ENCODE results near the gene DUSP2.
"Not testable (repeated sequence)": the region's sequence is repeated elsewhere in the genome, so short reads cannot be mapped to it uniquely, and the experiment has no call there.

DUSP2 gene

GRCh38 chr2:96146881-96147592 is 1.8 kb upstream of the DUSP2 start:
- no peak for DNase-seq (ENCODE audit: low spot score)

GRCh38 chr2:96146153-96146880 is 1.1 kb upstream of the DUSP2 start:
- DNase-seq (ENCODE audit: low spot score) = no peak

GRCh38 chr2:96145848-96146152 is 560 bp upstream of the DUSP2 start:
- no peak for DNase-seq (ENCODE audit: low spot score)

- no peak for DNase-seq (ENCODE audit: low spot score)
Observed at GRCh38 chr2:96144481-96145035, 682 bp downstream of the DUSP2 start.

DNA sequence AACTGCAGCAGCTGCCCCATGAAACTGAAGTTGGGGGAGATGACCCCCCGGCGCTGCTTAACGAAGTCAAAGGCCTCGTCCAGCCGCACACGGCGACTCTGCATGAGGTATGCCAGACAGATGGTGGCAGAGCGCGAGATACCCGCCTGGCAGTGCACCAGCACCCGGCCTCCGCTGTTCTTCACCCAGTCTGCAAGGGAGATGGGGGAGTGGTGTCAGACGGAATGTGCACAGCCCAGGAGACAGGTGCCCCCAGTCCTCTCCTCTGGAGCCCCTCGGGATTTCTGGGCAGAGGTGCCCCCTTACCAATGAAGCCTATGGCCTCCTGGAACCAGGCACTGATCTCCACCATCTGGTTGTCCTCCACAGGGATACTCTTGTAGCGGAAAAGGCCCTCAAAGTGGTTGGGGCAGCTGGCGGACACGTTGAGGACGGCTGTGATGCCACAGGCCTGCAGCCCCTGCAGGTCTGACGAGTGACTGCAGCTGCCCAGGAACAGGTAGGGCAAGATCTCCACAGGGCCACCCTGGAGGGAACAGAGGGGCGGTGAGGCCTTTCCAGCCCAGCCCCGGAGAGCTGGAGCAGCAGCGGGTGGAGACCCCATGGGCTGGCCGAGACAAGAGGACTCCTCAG is 1.3 kb downstream of the DUSP2 start:
- DNase-seq (ENCODE audit: low spot score) = no peak

DNA sequence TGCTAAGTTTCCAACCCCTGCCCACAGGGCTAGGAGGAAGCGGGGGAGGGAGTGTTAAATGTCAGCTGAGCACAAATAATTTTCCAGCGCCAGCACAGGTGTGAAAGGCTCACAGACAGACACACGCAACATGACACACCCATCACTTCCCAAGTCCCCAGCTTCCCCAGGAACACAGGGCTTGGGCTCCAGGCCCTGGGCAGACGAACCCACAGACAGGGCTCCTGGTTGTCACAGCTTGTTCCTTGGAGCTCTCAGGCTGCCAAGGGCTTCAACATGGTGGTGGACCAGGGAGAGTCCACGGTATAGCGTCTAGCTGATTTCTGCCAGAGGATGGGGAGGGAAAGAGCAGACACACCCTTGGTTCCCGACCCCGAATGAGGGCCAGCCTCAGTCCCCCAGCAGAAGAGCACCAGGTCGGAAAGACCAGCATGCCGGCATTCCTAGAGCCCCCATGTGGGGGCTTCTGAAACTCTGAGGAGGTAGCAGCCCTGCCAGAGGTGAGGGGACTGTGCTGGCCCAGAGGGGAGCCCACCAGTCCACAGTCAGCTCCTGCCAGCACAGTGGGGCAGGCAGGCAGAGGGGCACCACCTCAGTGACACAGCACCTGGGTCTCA is 1.9 kb downstream of the DUSP2 start:
- no peak for DNase-seq (ENCODE audit: low spot score)

GRCh38 chr2:96142217-96143113 is 2.8 kb downstream of the DUSP2 start:
- no peak for DNase-seq (ENCODE audit: low spot score)

DNA sequence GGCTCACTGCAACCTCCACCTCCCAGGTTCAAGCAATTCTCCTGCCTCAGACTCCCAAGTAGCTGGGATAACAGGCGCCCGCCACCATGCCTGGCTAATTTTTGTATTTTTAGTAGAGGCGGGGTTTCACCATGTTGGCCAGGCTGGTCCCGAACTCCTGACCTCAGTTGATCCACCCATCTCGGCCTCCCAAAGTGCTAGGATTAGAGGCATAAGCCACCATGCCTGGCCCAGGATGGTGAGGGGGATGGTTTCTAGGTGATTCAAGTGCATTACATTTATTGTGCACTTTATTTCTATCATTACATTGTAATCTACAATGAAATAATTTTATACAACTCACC is 3.6 kb downstream of the DUSP2 start:
- not testable (repeated sequence) for DNase-seq (ENCODE audit: low spot score)

DNA sequence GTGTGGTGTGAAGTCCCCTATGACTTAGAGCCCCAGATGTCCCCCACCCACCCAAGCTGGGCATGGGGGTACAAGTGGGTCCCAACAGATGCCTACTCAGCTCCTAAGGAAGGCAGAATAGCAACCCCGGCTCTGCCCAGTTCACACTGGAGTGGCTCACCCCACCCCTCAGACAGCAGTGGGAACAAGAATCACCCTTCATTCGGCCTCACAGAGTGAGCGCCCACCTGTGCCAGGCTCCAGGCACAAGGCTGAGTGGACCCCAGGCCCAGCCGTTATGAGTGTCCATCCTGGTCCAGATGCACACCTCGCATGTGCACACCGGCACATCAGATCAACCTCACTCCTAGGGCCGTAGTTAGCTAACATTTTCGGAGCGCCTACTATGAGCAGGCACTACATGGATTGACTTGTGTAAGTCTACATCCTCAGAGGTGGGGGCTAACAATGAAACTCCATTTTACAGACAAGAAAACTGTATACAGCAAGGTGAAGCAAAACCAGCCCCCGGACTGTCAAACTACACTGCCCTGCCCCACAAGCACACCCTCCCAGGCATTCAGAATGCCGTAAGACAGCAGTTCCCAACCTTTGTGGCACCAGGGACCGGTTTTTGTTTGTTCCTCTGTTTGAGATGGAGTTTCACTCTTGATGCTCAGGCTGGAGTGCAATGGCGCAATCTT is 4.2 kb downstream of the DUSP2 start:
- DNase-seq (ENCODE audit: low spot score) = no peak

DNA sequence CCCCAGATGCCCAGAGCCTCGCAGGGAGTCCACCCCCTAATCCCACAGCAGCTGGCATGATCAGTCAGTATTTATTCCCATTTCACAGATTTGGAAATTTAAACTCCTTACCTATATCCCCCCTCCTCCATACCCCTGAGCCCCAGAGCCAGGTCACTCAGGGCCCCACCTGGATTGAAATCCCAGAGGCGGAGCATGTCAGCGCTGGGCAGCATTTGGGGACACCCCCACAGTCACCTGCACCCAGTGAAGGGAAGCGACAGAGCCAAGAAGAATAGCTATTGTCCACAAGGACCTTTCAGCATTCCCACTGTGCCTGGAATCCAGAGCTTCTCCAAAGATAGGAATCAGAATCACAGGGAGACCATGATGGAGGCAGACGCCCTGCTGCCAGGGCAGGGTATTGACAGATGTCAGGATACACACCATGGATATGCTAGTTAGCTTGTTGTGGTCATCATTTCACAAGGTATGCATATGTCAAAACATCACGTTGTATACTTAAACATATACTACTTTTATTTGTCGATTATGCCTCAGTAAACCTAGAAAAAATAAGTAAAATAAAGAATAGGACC is 6.0 kb downstream of the DUSP2 start:
- no peak for DNase-seq (ENCODE audit: low spot score)

GRCh38 chr2:96138179-96139145 is 6.8 kb downstream of the DUSP2 start, which contains the start of gene ASTL:
TSS of gene ASTL (minus strand) at chr2:96138502. CDS start at chr2:96138436, 66 bp downstream.
- DNase-seq (ENCODE audit: low spot score) = peak; percentile 47

DNA sequence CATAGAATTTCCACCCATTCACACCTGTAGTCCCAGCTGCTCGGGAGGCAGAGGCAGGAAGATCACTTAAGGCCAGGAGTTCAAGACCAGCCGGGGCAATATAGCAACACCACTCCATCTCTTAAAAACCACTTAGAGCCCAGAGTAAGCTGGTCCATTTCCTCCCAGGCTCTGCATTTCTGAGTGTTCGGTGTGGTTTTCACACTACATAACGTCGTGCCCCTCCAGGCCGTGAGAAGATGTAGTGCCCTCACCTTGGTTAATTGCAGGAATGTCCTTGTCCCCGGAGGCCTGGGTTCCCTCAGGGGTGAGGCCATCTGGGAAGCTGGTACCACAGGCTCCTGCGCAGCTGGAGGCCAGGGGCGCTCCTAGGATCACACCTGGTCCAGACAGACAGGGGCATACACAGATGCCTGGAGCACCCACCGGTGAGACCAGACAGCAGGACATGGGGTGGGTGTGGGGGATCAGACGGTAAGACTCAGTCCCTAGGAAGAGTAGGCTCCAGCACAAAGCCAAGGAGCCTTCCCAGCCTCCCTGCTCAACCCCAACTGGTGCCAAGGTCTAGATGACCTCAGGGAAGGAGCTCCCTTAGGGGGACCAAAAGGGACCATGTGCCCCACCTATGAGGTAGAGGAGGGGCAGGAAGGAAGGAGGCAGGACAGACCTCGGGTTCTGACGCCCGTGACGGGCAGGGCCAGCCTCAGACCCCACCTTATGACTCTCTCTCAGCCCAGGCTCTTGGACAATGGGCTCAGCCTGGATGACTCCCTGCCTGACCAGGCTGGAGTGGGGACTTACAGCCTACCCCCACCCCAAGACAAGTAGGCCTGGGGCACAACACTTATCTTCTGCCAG is 7.7 kb downstream of the DUSP2 start:
- no peak for DNase-seq (ENCODE audit: low spot score)

DNA sequence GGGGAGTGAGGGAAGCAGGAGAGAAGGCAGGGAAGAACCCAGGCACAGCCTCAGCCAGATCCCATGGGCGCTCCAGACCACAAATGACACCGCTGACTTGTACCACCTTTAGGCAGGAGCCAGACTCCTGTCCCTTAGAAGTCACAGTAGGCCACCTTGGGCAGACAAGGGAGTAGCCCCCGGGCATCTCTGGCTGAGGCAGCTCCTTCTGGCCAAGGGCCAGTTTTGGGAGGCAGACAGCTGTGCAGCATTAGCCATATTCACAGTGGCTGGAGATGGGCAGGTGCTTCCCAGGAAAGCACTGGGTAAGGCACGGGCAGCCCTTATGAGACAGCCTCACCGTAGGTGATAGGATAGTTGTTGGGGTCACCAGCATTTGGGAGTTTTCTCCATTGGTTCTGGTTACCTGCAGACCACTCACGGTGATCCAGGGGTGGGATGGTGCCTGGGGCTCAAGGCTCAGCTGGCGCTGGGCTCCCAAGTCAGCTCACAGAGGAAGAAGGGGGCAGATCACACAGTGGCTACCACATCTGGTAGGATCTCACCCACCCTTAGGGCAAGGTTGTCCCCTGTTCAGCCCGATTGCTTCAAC is 9.0 kb downstream of the DUSP2 start:
- DNase-seq (ENCODE audit: low spot score) = no peak

- no peak for DNase-seq (ENCODE audit: low spot score)
Observed at GRCh38 chr2:96135621-96136020, 9.6 kb downstream of the DUSP2 start.

- no peak for DNase-seq (ENCODE audit: low spot score)
Observed at GRCh38 chr2:96135171-96135570, 10.1 kb downstream of the DUSP2 start.

DNA sequence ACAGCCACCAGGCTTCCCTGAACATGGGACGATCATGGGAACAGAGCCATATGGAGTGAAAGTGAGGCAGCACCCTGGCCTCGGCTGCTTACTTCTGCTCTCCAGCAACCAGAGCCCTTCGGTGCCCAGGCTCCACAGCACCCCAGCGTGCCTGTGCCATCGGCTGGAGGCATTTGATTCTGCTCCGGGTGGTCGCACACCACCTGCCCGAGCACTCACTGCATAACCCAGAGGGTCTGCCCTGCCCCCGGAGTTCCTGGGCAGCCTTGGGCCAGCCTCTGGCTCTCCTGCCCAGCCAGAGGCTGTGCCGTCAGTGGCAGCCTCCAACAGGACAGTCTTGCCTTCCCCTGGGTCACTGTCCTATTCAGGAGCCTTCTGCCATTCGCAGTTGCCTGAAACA is 10.8 kb downstream of the DUSP2 start:
- no peak for DNase-seq (ENCODE audit: low spot score)

- no peak for DNase-seq (ENCODE audit: low spot score)
Observed at GRCh38 chr2:96131813-96132745, 13.2 kb downstream of the DUSP2 start.

Data from kidney tubule cell (primary cell).